DMS153 treated with DMSO at 0.1 percent for 48 hours (cell line): Measurements from ENCODE around the gene PCLO.
"Not testable (repeated sequence)": the region's sequence is repeated elsewhere in the genome, so short reads cannot be mapped to it uniquely, and the experiment has no call there.

Source experiments
- DNase-seq: peaks from one replicate; lab custom pipeline; 2025; ENCODE audit not compliant: unreplicated experiment; lab: John Stamatoyannopoulos, UW

PCLO gene

GRCh38 chr7:82965088-82966036 is 197.3 kb downstream of the PCLO start:
- DNase-seq: no peak

GRCh38 chr7:82964150-82964882 is 198.4 kb downstream of the PCLO start:
- no peak for DNase-seq

GRCh38 chr7:82961240-82961639 is 201.4 kb downstream of the PCLO start:
- DNase-seq: no peak

GRCh38 chr7:82959528-82959927 is 203.2 kb downstream of the PCLO start:
- no peak for DNase-seq

GRCh38 chr7:82957521-82957920 is 205.2 kb downstream of the PCLO start:
- DNase-seq: no peak

- no peak for DNase-seq
Observed at GRCh38 chr7:82953324-82954027, 209.2 kb downstream of the PCLO start.

- DNase-seq: no peak
Observed at GRCh38 chr7:82950436-82950835, 212.2 kb downstream of the PCLO start.

GRCh38 chr7:82945480-82945879 is 217.2 kb downstream of the PCLO start:
- no peak for DNase-seq

GRCh38 chr7:82945056-82945455 is 217.6 kb downstream of the PCLO start:
- DNase-seq: no peak

GRCh38 chr7:82932516-82932915 is 230.2 kb downstream of the PCLO start:
- DNase-seq: no peak

GRCh38 chr7:82926477-82926876 is 236.2 kb downstream of the PCLO start:
- no peak for DNase-seq

GRCh38 chr7:82925331-82925730 is 237.4 kb downstream of the PCLO start:
- DNase-seq: no peak

GRCh38 chr7:82906502-82906901 is 256.2 kb downstream of the PCLO start:
- DNase-seq: no peak

GRCh38 chr7:82904871-82905270 is 257.8 kb downstream of the PCLO start:
- no peak for DNase-seq

GRCh38 chr7:82901098-82901497 is 261.6 kb downstream of the PCLO start:
- not testable (repeated sequence) for DNase-seq

- no peak for DNase-seq
Observed at GRCh38 chr7:82897500-82897899, 265.2 kb downstream of the PCLO start.

- DNase-seq: not testable (repeated sequence)
Observed at GRCh38 chr7:82894341-82894740, 268.3 kb downstream of the PCLO start.

- no peak for DNase-seq
Observed at GRCh38 chr7:82886324-82886723, 276.4 kb downstream of the PCLO start.

- DNase-seq: no peak
Observed at GRCh38 chr7:82865856-82866255, 296.8 kb downstream of the PCLO start.

- no peak for DNase-seq
Observed at GRCh38 chr7:82859106-82859850, 303.4 kb downstream of the PCLO start.

- DNase-seq: no peak
Observed at GRCh38 chr7:82851121-82851520, 311.6 kb downstream of the PCLO start.
